Type B pancreatic cell (in vitro differentiated cells): ENCODE measurements around the gene GIGYF1. TPM values are rescaled to one million over a fixed set of nuclear protein-coding genes. Genes with fewer than 3 reads are reported as not detected.

ENCODE experiments used
- DNase-seq: peaks from one replicate; pipeline ENCODE4 v3.0.0; 2021; ENCODE audit warnings: mixed read lengths; ENCODE audit not compliant: unreplicated experiment; ENCODE audit errors: extremely low spot score
- H3K27ac Mint-ChIP-seq: 2 replicates; pipeline ENCODE4 v1.8.0; 2021; ENCODE audit warnings: mild to moderate bottlenecking, mixed read lengths
- H3K27me3 Mint-ChIP-seq: 2 replicates; pipeline ENCODE4 v1.8.0; 2021; ENCODE audit warnings: mixed read lengths
- H3K36me3 Mint-ChIP-seq: 2 replicates; pipeline ENCODE4 v1.8.0; 2021; ENCODE audit warnings: mixed read lengths
- H3K4me1 Mint-ChIP-seq: one replicate; pipeline ENCODE4 v1.8.0; 2021; ENCODE audit warnings: mixed read lengths; ENCODE audit not compliant: unreplicated experiment
- H3K4me3 Mint-ChIP-seq: 2 replicates; pipeline ENCODE4 v1.8.0; 2021; ENCODE audit warnings: mild to moderate bottlenecking, mixed read lengths
- H3K9me3 Mint-ChIP-seq: 2 replicates; pipeline ENCODE4 v1.8.0; 2021; ENCODE audit warnings: mixed read lengths
- CTCF ChIP-seq: fragments of 200-600 bp; sonication (generic); conservative IDR thresholded peaks from 2 replicates; pipeline ENCODE4 v1.5.0; 2021; ENCODE audit warnings: antibody characterized with exemption, mild to moderate bottlenecking
- total RNA-seq: library from RNA; stranded (reverse); gene quantifications from 2 replicates; pipeline ENCODE4 v1.2.1, GENCODE V29; 2021; ENCODE audit warnings: low replicate concordance

GIGYF1 gene
- total RNA-seq, 1 donor from 2014 or later: 79.4 TPM

GRCh38 chr7:100693312-100694097 lies 545 bp downstream of the GIGYF1 start:
- Mint-ChIP-seq H3K27me3 (peaks cover 5% of the 10 kb centered on the region), H3K4me1 (peaks cover 21% of the 10 kb centered on the region), H3K36me3 (peaks cover 4% of the 10 kb centered on the region), H3K4me3 (peak overlapping the region; percentile 94), H3K27ac (peak overlapping the region; percentile 93), H3K9me3 (no peaks in the 10 kb centered on the region)
- no peak for DNase-seq
- TF ChIP-seq CTCF: no peak

GRCh38 chr7:100692578-100692961 lies 1.5 kb downstream of the GIGYF1 start:
- peak overlapping the region; percentile 93 for H3K27ac Mint-ChIP-seq
- H3K4me1 Mint-ChIP-seq: peaks cover 21% of the 10 kb centered on the region
- H3K9me3 Mint-ChIP-seq: no peaks in the 10 kb centered on the region
- DNase-seq: no peak
- peak overlapping the region; percentile 94 for H3K4me3 Mint-ChIP-seq
- TF ChIP-seq CTCF: no peak
- H3K36me3 Mint-ChIP-seq: peaks cover 4% of the 10 kb centered on the region
- peaks cover 3% of the 10 kb centered on the region for H3K27me3 Mint-ChIP-seq

- TF ChIP-seq CTCF: peak; percentile 95
- Mint-ChIP-seq H3K9me3 (no peaks in the 10 kb centered on the region), H3K36me3 (peaks cover 4% of the 10 kb centered on the region), H3K4me3 (peak overlapping the region; percentile 94), H3K4me1 (peaks cover 21% of the 10 kb centered on the region), H3K27me3 (peaks cover 3% of the 10 kb centered on the region), H3K27ac (peak overlapping the region; percentile 93)
- DNase-seq: no peak
Measured at GRCh38 chr7:100691676-100692577, 2.1 kb downstream of the GIGYF1 start.

- Mint-ChIP-seq H3K4me3 (no peak overlapping the region), H3K27ac (no peak overlapping the region), H3K27me3 (no peaks in the 10 kb centered on the region), H3K9me3 (no peaks in the 10 kb centered on the region), H3K36me3 (peaks cover 4% of the 10 kb centered on the region), H3K4me1 (peaks cover 21% of the 10 kb centered on the region)
- no peak for DNase-seq
- TF ChIP-seq CTCF: no peak
Measured at GRCh38 chr7:100689230-100690135, 4.6 kb downstream of the GIGYF1 start.

GRCh38 chr7:100688326-100688860 lies 5.7 kb downstream of the GIGYF1 start:
- no peak for DNase-seq
- H3K27me3 Mint-ChIP-seq: no peaks in the 10 kb centered on the region
- H3K4me1 Mint-ChIP-seq: peaks cover 21% of the 10 kb centered on the region
- no peaks in the 10 kb centered on the region for H3K9me3 Mint-ChIP-seq
- H3K27ac Mint-ChIP-seq: no peak overlapping the region
- peaks cover 4% of the 10 kb centered on the region for H3K36me3 Mint-ChIP-seq
- no peak for TF ChIP-seq CTCF
- H3K4me3 Mint-ChIP-seq: peak overlapping the region; percentile 11
